ENCODE measurements around the gene DNER.

The DNER gene

GRCh38 chr2:229528846-229529245 lies 185.5 kb downstream of the DNER start:
- Histone ChIP-seq H3K4me3 (replicated peaks; ENCODE audit: insufficient read depth, low read length) (no peak overlapping the region), H3K27me3 (ENCODE audit: insufficient read depth, poor library complexity, severe bottlenecking) (no peaks in the 10 kb centered on the region), H3K27ac (replicated peaks) (no peak overlapping the region)
- TF ChIP-seq SPI1 (IDR thresholded peaks at IDR 0.05; ENCODE audit: borderline replicate concordance, low read depth) (no peak), CTCF (IDR thresholded peaks at IDR 0.05; ENCODE audit: insufficient read depth, low read length) (no peak)
- DNase-seq (ENCODE audit: low read depth in 1 of 2, low spot score in 1 of 2), result no peak

GRCh38 chr2:229526951-229527350 lies 187.4 kb downstream of the DNER start:
- Histone ChIP-seq H3K4me3 (replicated peaks; ENCODE audit: insufficient read depth, low read length) (no peak overlapping the region), H3K27ac (replicated peaks) (no peak overlapping the region), H3K27me3 (ENCODE audit: insufficient read depth, poor library complexity, severe bottlenecking) (no peaks in the 10 kb centered on the region)
- DNase-seq (ENCODE audit: low read depth in 1 of 2, low spot score in 1 of 2), result no peak
- TF ChIP-seq REST (IDR thresholded peaks at IDR 0.05; ENCODE audit: insufficient replicate concordance, low read depth), result no peak
- TF ChIP-seq POLR2AphosphoS5 (IDR thresholded peaks at IDR 0.05; ENCODE audit: low read depth), result no peak
- TF ChIP-seq SPI1 (IDR thresholded peaks at IDR 0.05; ENCODE audit: borderline replicate concordance, low read depth), result no peak
- TF ChIP-seq GABPA (IDR thresholded peaks at IDR 0.05; ENCODE audit: low read depth), result no peak
- no peak for TF ChIP-seq CTCF (IDR thresholded peaks at IDR 0.05; ENCODE audit: insufficient read depth, low read length)

DNA sequence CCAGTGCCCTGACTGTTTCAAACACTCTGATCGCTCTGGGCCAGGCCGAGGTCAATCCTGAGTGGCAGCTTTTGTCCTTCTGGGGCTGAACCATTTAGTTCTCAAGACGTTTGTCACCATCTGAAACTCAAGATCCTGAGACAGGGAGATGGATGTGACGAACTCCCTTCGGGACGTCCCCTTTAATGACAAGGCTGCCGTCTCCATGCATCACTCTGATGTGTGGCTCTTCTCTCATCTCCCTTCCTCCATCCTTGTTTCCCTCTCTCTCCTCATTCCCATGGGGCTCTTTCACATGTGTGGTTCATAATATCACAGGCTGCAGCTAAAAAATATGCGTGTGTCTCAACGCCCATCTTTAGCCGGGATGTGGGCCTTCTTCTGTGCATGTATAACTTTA lies 189.6 kb downstream of the DNER start:
- Histone ChIP-seq H3K27ac (replicated peaks) (no peak overlapping the region), H3K27me3 (ENCODE audit: insufficient read depth, poor library complexity, severe bottlenecking) (peaks cover 2% of the 10 kb centered on the region), H3K4me3 (replicated peaks; ENCODE audit: insufficient read depth, low read length) (no peak overlapping the region)
- DNase-seq (ENCODE audit: low read depth in 1 of 2, low spot score in 1 of 2), result no peak
- TF ChIP-seq POLR2AphosphoS5 (IDR thresholded peaks at IDR 0.05; ENCODE audit: low read depth) (no peak), GABPA (IDR thresholded peaks at IDR 0.05; ENCODE audit: low read depth) (no peak), REST (IDR thresholded peaks at IDR 0.05; ENCODE audit: insufficient replicate concordance, low read depth) (no peak), SPI1 (IDR thresholded peaks at IDR 0.05; ENCODE audit: borderline replicate concordance, low read depth) (no peak), CTCF (IDR thresholded peaks at IDR 0.05; ENCODE audit: insufficient read depth, low read length) (no peak)

DNA sequence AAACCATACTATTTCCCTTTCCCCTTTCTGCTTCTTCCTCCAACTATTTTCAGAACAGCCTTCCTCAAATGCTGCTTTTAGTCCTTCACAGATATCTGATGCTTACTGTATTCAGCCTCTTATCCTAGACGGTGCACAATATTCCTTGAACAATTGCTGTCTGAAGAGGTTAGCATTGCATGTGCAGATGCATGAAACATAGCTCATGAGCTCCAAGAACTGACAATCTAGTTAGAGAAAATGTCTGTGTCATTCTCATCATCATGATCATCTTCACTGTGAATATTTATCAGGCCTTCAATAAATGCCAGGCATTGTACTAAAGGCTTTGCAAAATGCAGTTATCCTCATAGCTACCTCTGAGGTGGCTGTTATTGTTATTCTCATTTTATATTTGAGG lies 190.7 kb downstream of the DNER start:
- Histone ChIP-seq H3K27me3 (ENCODE audit: insufficient read depth, poor library complexity, severe bottlenecking) (peaks cover 2% of the 10 kb centered on the region), H3K27ac (replicated peaks) (no peak overlapping the region), H3K4me3 (replicated peaks; ENCODE audit: insufficient read depth, low read length) (no peak overlapping the region)
- no peak for TF ChIP-seq REST (IDR thresholded peaks at IDR 0.05; ENCODE audit: insufficient replicate concordance, low read depth)
- TF ChIP-seq CTCF (IDR thresholded peaks at IDR 0.05; ENCODE audit: insufficient read depth, low read length), result no peak
- TF ChIP-seq GABPA (IDR thresholded peaks at IDR 0.05; ENCODE audit: low read depth), result no peak
- no peak for TF ChIP-seq POLR2AphosphoS5 (IDR thresholded peaks at IDR 0.05; ENCODE audit: low read depth)
- no peak for TF ChIP-seq SPI1 (IDR thresholded peaks at IDR 0.05; ENCODE audit: borderline replicate concordance, low read depth)
- no peak for DNase-seq (ENCODE audit: low read depth in 1 of 2, low spot score in 1 of 2)
